IPS-15b (cell line): ENCODE results near the gene NHSL1.
"Not testable (repeated sequence)": the region's sequence is repeated elsewhere in the genome, so short reads cannot be mapped to it uniquely, and the experiment has no call there.

Experiments
- H3K27me3 ChIP-seq: one replicate; pipeline ENCODE4 v1.6.1; 2013; ENCODE audit warnings: low read length; ENCODE audit not compliant: control insufficient read depth, insufficient read depth
- H3K36me3 ChIP-seq: one replicate; pipeline ENCODE4 v1.6.1; 2013; ENCODE audit warnings: low read length; ENCODE audit not compliant: control insufficient read depth, insufficient read depth
- H3K4me1 ChIP-seq: one replicate; pipeline ENCODE4 v1.6.1; 2013; ENCODE audit warnings: mild to moderate bottlenecking, low read length; ENCODE audit not compliant: control insufficient read depth, insufficient read depth
- H3K4me3 ChIP-seq: one replicate; pipeline ENCODE4 v1.5.1; 2013; ENCODE audit warnings: low read depth, low read length
- H3K9ac ChIP-seq: one replicate; pipeline ENCODE4 v1.6.1; 2013; ENCODE audit warnings: low read depth, mild to moderate bottlenecking, low read length
- H3K9me3 ChIP-seq: one replicate; pipeline ENCODE4 v1.6.1; 2013; ENCODE audit warnings: mild to moderate bottlenecking, low read length; ENCODE audit not compliant: control insufficient read depth, insufficient read depth

NHSL1 gene

DNA sequence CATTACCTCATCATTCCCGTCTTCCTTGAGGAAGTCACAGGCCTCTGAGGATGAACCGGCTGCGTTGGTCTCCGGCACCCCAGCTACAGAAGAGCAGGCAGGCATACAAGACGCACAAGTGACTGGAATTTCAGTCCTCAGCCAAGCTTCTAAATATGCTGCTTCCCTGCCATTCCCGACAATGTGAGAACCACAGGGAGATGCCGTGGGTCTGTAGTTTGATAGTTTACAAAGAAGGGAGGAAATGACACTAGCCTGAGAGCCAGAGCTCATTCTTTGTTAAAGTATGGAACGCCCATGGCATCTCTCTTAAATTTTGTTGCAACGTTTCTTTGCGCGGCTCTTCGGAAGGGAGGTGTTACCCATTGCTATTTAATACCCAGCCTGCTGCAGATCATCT lies 69.5 kb downstream of the NHSL1 start:
- no peak overlapping the region for H3K4me3 ChIP-seq
- H3K4me1 ChIP-seq: no peaks in the 10 kb centered on the region
- H3K9ac ChIP-seq: no peak overlapping the region
- H3K9me3 ChIP-seq: no peaks in the 10 kb centered on the region
- peaks cover 4% of the 10 kb centered on the region for H3K36me3 ChIP-seq
- H3K27me3 ChIP-seq: no peaks in the 10 kb centered on the region

DNA sequence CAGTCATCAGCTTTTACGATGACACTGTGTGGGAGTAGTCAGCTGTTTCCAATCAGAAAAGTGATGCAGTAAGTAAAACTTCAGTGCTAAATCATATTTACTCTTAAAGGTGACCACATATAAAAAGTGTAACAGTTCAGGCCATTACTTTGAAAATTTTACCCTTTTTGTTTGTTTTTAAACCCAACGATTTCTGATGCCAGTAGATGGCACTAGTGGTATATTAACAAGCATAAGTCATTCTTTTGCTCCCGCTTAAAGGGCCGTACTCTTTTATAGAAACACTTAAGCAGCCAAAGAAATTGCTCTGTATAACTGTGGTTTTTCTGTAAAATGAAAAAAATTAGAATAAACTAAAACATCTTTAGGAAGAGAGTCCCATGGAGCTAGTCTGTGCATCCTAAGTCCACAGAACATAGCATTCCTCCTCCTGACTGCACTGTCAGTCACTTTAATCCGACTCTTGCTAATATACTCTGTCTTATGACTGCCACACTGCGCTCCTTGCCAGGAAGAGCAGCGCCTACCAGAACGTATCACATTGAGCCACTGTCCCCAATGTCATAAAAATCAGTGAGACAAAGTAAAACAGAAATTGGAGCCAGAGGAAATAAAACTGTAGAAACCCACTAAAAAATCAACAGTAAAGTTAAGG lies 70.2 kb downstream of the NHSL1 start:
- no peak overlapping the region for H3K4me3 ChIP-seq
- no peaks in the 10 kb centered on the region for H3K27me3 ChIP-seq
- H3K9me3 ChIP-seq: no peaks in the 10 kb centered on the region
- no peak overlapping the region for H3K9ac ChIP-seq
- no peaks in the 10 kb centered on the region for H3K4me1 ChIP-seq
- peaks cover 6% of the 10 kb centered on the region for H3K36me3 ChIP-seq

DNA sequence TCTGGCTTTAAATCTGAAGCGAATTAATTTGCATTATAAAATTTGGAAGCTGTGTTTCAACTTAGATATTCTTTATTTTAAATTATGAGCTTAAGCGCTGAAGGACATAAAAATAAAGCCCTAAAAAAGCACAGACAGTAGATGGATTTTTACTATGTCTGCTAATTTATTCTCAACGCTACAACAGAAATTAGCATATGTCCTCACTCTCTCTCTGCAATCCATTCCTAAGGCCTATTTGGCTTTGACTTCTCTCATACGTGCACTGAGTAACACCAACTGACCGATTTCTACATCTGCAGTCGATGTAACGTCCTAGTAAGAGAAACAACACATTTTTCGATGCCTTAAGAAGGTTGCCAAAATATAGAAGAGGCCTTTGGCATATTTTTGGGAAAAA lies 71.6 kb downstream of the NHSL1 start:
- Histone ChIP-seq H3K4me1 (no peaks in the 10 kb centered on the region), H3K9me3 (no peaks in the 10 kb centered on the region), H3K4me3 (no peak overlapping the region), H3K36me3 (peaks cover 8% of the 10 kb centered on the region), H3K27me3 (no peaks in the 10 kb centered on the region), H3K9ac (no peak overlapping the region)

DNA sequence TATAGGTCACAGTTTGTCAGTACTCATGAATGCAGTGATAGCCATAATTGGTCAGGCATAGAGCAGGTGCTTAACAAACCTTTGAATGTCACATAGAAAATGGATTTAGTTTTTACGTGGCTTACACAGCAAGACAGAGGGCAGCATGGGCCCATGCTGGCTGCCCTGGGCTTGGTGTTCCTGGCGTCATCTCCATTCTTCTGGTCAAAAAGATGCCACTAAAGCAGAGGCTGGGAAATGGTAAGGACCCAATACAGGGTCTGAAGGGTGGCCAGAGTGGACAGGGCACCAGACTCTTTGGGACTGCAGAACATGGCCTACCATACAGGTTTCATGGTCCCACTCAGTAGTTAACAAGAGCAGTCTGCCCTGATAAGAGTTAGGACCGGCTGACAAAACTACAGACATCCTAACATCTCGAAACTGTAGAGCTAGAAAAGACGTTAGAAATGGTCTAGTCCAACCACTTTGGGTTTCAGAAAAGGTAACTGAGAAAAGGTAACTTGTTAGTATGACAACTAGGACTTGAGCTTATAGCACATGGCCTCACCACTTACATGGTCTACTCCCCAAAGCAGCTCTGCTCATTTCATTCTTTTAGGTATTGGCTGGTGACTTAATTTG lies 72.7 kb downstream of the NHSL1 start:
- no peaks in the 10 kb centered on the region for H3K4me1 ChIP-seq
- H3K4me3 ChIP-seq: no peak overlapping the region
- no peak overlapping the region for H3K9ac ChIP-seq
- no peaks in the 10 kb centered on the region for H3K27me3 ChIP-seq
- no peaks in the 10 kb centered on the region for H3K9me3 ChIP-seq
- H3K36me3 ChIP-seq: peaks cover 6% of the 10 kb centered on the region

DNA sequence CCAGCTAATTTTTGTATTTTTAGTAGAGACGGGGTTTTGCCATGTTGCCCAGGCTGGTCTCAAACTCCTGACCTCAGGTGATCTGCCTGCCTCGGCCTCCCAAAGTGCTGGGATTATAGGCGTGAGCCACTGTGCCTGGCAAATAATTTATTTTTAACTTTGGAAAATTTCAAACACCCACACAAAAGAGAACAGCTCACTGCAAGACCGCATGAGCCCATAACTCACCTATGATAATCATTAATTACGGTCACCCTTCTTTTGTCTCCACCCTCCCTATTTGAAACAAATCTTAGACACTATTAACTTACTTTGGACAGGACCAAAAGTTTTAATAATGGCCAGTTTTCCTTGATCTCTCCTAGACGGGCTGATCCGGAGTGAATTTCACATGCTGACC lies 74.0 kb downstream of the NHSL1 start:
- H3K9ac ChIP-seq, H3K9me3 ChIP-seq, H3K4me3 ChIP-seq, H3K4me1 ChIP-seq, H3K27me3 ChIP-seq, H3K36me3 ChIP-seq: not testable (repeated sequence)

DNA sequence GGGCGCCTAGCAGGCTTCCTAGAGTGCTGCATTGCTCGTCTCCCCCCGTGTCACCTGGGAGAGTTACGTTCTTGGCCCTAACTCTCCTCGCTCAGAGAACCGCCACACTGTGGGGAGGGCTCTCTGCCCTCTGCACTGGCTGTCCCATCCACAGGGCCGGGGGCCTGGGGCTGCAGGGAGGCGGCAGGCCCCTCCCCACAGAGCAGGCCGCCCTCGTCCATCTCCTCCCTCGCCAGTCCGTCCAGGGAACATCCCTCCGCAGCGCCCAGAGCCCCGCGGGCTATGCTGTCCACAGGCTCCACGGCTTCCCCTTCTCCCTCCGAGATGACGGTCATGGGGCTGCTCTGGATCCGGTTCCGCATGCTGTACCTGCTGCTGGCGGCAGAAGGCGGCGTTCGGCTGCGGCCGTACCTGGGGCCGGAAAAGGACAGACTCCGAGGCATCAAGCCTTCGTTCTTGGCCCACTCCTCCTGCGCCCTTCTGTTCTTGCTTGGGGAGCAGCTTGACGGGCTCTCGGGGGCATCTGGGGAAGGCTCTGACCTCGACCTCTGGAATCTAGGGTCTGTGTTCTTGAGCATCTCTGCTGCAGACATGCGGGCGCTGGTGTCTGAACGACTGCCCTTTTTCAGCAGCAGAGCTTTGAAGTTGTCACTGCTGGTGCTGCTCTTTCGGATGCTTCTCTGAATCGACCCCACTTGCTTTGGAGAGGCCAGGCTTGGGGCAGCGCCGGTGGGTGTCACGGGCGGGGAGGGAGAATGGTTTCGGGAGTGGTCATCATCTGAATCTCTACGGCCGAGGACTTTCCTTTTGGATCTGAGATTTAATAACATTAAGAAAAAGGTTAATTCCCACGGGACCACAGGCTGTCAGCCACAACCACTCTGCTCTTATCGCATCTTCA lies 75.0 kb downstream of the NHSL1 start:
- no peak overlapping the region for H3K4me3 ChIP-seq
- peaks cover 6% of the 10 kb centered on the region for H3K36me3 ChIP-seq
- H3K9me3 ChIP-seq: no peaks in the 10 kb centered on the region
- H3K4me1 ChIP-seq: no peaks in the 10 kb centered on the region
- H3K27me3 ChIP-seq: no peaks in the 10 kb centered on the region
- H3K9ac ChIP-seq: no peak overlapping the region

DNA sequence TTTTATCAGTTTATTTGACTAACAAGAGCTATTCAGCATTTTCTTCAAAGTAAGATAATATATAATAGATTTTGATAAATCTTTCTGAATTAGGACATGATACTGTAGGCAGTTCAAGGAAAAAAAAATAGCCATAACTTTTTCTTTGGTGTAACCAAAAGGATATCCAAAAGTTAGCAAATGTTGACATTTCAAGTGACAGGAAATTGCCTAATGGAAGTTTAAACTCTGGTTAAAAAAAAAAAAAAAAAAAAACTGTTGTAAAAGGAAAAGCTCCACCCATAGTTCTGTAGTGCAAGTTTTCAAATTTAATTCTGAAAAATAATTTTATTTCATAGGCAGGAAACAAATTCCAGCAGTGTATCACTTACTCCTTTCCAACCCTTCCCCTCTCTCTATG lies 76.4 kb downstream of the NHSL1 start:
- Histone ChIP-seq H3K36me3 (peaks cover 6% of the 10 kb centered on the region), H3K4me1 (no peaks in the 10 kb centered on the region), H3K9me3 (no peaks in the 10 kb centered on the region), H3K27me3 (no peaks in the 10 kb centered on the region), H3K4me3 (no peak overlapping the region), H3K9ac (no peak overlapping the region)

DNA sequence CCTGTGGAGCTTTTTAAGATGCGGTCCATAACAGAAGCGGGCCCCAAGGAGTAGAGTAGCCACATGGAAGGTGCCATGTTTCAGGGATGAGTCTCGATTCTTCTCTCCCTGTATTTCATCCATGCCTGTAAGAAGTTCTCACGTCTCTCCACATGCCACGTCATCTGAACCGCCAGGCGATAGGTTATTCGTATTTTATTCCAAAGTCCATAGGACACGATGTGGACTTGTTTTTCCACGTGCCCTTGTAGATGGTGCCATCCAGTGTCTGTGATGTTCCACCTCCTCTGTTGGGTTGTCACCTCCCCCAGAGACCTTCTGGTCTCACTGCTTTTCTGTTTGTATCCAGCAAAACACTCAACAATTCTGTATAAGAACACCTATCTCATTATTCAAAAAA lies 77.7 kb downstream of the NHSL1 start:
- peaks cover 6% of the 10 kb centered on the region for H3K36me3 ChIP-seq
- H3K4me3 ChIP-seq: no peak overlapping the region
- H3K4me1 ChIP-seq: no peaks in the 10 kb centered on the region
- no peak overlapping the region for H3K9ac ChIP-seq
- H3K9me3 ChIP-seq: no peaks in the 10 kb centered on the region
- H3K27me3 ChIP-seq: no peaks in the 10 kb centered on the region

DNA sequence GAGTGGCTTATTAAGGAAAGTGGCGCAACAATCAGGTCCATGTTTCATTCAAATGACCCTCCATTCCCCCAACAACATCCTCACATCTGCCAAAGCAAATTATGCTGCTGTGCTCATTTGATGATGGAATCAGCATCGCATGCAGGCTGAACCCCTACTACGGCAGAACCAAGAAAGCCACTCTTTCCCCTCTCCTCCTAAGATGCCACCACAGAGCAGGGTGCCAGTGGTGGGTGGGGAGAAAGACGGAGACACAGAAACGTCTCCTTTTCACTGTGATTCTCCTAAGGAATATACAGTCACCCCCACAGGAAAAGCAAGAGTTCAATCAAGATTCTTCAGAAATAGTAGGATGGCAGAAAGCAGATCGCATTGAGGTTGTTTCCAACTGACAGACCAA lies 78.2 kb downstream of the NHSL1 start:
- Histone ChIP-seq H3K36me3 (peaks cover 6% of the 10 kb centered on the region), H3K4me1 (no peaks in the 10 kb centered on the region), H3K4me3 (no peak overlapping the region), H3K9me3 (no peaks in the 10 kb centered on the region), H3K9ac (no peak overlapping the region), H3K27me3 (no peaks in the 10 kb centered on the region)

DNA sequence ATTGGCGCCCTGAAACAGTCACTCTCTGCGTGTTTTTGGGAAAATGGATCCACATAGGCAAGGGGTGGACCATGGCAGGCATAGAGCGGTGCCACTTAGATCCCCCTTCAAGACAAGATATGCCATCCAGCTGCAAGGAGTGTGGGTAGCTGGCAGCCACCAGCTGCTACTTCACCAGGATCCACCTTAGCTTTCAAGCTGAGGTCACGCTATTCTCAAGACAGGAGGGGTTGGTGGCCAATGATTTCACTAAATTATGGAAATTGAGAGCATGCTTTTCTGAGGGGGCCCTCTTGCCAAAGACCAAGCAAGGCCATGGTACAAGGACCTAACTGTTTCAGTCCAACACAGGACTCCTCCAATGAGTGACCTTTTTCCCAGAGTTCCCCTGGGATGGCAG lies 78.9 kb downstream of the NHSL1 start:
- no peak overlapping the region for H3K4me3 ChIP-seq
- no peaks in the 10 kb centered on the region for H3K4me1 ChIP-seq
- no peaks in the 10 kb centered on the region for H3K9me3 ChIP-seq
- no peak overlapping the region for H3K9ac ChIP-seq
- H3K27me3 ChIP-seq: no peaks in the 10 kb centered on the region
- peaks cover 6% of the 10 kb centered on the region for H3K36me3 ChIP-seq

DNA sequence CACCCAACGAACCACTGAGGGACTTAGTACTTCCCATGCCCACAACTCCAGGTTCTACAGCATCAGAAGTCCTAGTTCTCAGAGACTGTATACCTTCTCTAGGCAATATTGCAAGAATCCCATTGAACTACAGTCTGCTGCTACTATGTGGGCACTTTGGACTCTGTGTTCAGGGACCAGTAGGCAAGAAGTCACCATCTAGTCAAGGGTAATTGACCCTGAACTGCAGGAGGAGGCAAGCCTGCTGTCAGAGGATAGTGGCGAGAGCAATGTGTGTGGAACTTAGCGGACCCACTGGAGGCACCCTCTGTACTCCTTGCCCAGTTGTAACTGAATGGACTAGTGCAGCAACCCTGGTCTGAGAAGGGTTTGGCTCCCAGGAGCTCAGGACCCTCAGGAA lies 79.5 kb downstream of the NHSL1 start:
- H3K27me3 ChIP-seq: no peaks in the 10 kb centered on the region
- H3K4me1 ChIP-seq: no peaks in the 10 kb centered on the region
- no peak overlapping the region for H3K4me3 ChIP-seq
- H3K9me3 ChIP-seq: no peaks in the 10 kb centered on the region
- peaks cover 6% of the 10 kb centered on the region for H3K36me3 ChIP-seq
- H3K9ac ChIP-seq: no peak overlapping the region
